ENCODE data around the gene CECR2. TPM values are rescaled to one million over a fixed set of nuclear protein-coding genes. Genes with fewer than 3 reads are reported as not detected.
A peak's percentile ranks its signal among the peaks of the same experiment; 100 is the strongest.

Gene CECR2
- total RNA-seq, 1 donor from 2014 or later: 25.3 TPM

DNA sequence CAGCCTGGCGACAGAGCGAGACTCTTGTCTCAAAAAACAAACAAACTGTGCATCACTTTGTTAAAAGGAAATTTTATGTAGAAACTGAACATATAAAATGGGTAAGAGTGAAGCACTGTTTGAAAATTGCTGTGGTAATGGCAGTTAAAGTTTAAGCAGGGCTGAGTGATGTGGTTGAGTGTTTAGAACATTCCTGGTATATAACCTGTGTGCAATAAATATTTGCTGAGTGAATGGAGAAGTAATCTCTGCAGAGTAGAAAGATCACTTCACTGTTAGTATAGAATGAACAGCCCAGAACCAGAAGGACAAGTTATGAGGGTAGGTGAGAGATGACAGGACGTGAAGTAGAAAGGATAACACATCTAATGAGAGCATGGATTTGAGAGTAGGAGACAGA lies 27.3 kb downstream of the CECR2 start:
- H3K9me3 Mint-ChIP-seq: peaks cover 5% of the 10 kb centered on the region
- H3K27me3 Mint-ChIP-seq: no peaks in the 10 kb centered on the region
- TF ChIP-seq, protein P1, sequence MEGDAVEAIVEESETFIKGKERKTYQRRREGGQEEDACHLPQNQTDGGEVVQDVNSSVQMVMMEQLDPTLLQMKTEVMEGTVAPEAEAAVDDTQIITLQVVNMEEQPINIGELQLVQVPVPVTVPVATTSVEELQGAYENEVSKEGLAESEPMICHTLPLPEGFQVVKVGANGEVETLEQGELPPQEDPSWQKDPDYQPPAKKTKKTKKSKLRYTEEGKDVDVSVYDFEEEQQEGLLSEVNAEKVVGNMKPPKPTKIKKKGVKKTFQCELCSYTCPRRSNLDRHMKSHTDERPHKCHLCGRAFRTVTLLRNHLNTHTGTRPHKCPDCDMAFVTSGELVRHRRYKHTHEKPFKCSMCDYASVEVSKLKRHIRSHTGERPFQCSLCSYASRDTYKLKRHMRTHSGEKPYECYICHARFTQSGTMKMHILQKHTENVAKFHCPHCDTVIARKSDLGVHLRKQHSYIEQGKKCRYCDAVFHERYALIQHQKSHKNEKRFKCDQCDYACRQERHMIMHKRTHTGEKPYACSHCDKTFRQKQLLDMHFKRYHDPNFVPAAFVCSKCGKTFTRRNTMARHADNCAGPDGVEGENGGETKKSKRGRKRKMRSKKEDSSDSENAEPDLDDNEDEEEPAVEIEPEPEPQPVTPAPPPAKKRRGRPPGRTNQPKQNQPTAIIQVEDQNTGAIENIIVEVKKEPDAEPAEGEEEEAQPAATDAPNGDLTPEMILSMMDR (conservative IDR thresholded peaks at IDR 0.05): no peak
- peaks cover 10% of the 10 kb centered on the region for H3K4me1 Mint-ChIP-seq (ENCODE audit: unreplicated experiment)
- peak overlapping the region; percentile 4 for H3K4me3 Mint-ChIP-seq
- no peak for DNase-seq (ENCODE audit: extremely low spot score, unreplicated experiment)
- peaks cover 8% of the 10 kb centered on the region for H3K36me3 Mint-ChIP-seq
- H3K27ac Mint-ChIP-seq: peak overlapping the region; percentile 72

DNA sequence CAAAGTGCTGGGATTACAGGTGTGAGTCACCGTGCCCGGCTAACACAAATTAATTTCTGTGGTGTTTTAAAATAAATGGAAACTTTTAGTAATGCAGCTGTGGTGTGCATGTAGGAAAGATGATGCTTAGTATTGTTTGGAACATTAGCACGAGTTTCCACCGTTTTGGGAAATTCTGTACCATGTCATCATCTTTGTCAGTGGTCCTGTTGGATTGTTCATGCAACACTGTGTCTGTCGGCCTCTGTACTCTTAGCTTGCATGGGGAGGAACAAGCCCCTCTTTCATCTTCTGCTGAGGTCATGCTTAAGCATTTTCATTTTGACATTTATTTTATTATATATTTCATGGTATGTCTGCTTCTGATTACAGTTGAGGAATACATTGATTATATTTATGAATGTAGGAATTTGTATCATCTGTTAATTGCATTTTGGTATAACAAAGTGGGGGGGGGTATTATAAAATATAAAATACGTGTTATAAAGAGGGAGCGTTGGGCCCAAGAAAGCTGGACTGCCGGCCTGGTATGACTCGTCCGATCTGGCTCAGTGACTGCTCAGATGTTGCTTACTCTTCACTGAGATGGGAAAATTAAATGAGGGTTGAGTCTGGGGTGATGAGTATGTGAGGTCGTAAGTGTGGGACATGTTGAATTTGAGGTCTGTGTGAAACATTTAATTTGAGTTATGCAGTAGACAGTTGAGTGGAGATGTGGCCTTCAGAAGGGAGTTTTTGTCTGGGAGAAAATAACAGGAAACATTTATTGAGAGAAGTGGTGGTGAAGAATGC lies 28.7 kb downstream of the CECR2 start:
- TF ChIP-seq, protein P1 (conservative IDR thresholded peaks at IDR 0.05): no peak
- no peak overlapping the region for H3K4me3 Mint-ChIP-seq
- peaks cover 11% of the 10 kb centered on the region for H3K4me1 Mint-ChIP-seq (ENCODE audit: unreplicated experiment)
- H3K27ac Mint-ChIP-seq: no peak overlapping the region
- peaks cover 5% of the 10 kb centered on the region for H3K9me3 Mint-ChIP-seq
- no peaks in the 10 kb centered on the region for H3K27me3 Mint-ChIP-seq
- DNase-seq (ENCODE audit: extremely low spot score, unreplicated experiment): no peak
- H3K36me3 Mint-ChIP-seq: peaks cover 8% of the 10 kb centered on the region

DNA sequence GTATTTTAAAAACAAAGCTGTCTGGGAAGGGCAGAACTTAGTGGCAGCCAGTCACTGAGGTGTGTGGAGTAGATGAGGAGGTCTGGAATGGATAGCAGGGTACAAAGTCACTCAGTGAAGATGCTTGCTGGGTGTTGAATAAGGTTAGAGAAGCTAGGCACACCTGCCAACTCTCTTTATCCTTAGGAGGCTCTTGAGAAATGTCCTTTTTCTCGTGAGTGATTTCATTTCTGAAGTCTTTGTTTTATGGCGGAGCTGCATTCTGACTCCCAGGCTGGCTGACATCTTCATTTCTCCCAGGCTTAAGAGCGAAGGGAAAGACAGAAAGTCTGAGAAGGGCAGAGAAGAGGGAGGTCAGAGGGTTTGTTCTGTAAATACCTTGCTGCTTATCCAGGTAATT lies 31.0 kb downstream of the CECR2 start:
- Mint-ChIP-seq H3K4me1 (ENCODE audit: unreplicated experiment) (peaks cover 15% of the 10 kb centered on the region), H3K27ac (no peak overlapping the region), H3K36me3 (peaks cover 11% of the 10 kb centered on the region), H3K9me3 (peaks cover 5% of the 10 kb centered on the region), H3K4me3 (no peak overlapping the region), H3K27me3 (no peaks in the 10 kb centered on the region)
- TF ChIP-seq, protein P1 (conservative IDR thresholded peaks at IDR 0.05): no peak
- DNase-seq (ENCODE audit: extremely low spot score, unreplicated experiment): no peak

DNA sequence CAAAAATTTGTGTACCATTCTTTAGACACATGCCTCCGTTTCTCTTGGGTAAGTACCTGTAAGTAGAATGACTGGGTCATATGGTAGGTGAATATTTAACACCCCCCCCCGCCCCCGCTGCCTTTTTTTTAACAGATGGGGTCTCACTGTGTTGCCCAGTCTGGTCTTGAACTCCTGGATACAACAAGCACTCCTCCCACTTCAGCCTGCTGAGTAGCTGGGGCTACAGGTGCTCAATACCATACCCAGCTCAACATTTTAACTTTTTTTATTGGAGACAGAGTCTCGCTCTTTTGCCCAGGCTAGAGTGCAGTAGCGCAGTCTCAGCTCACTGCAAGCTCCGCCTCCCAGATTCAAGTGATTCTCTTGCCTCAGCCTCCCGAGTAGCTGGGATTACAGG lies 32.5 kb downstream of the CECR2 start:
- no peak overlapping the region for H3K4me3 Mint-ChIP-seq
- no peak for DNase-seq (ENCODE audit: extremely low spot score, unreplicated experiment)
- TF ChIP-seq, protein P1 (conservative IDR thresholded peaks at IDR 0.05): no peak
- H3K36me3 Mint-ChIP-seq: peaks cover 8% of the 10 kb centered on the region
- H3K4me1 Mint-ChIP-seq (ENCODE audit: unreplicated experiment): peaks cover 11% of the 10 kb centered on the region
- peaks cover 2% of the 10 kb centered on the region for H3K9me3 Mint-ChIP-seq
- H3K27me3 Mint-ChIP-seq: no peaks in the 10 kb centered on the region
- H3K27ac Mint-ChIP-seq: no peak overlapping the region

DNA sequence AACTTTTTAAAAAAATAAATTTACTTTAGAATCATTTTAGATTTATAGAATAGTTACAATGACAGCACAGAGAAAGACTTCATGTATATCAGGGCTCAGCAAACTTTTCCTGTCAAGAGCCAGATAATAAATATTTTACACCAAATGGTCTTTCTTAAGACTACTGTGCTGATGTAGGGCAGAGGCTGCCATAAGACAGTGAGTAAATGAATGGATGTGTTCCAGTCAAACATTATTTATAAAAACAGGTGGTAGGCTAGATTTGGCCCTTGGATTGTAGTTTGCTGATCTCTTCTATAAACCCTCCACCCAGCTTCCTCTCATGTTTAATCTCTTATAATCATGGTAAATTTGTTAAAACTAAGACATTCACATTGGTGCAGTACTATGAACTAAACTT lies 33.0 kb downstream of the CECR2 start:
- H3K4me1 Mint-ChIP-seq (ENCODE audit: unreplicated experiment): peaks cover 9% of the 10 kb centered on the region
- H3K27me3 Mint-ChIP-seq: no peaks in the 10 kb centered on the region
- no peak overlapping the region for H3K4me3 Mint-ChIP-seq
- H3K9me3 Mint-ChIP-seq: no peaks in the 10 kb centered on the region
- TF ChIP-seq, protein P1 (conservative IDR thresholded peaks at IDR 0.05): no peak
- H3K27ac Mint-ChIP-seq: no peak overlapping the region
- no peak for DNase-seq (ENCODE audit: extremely low spot score, unreplicated experiment)
- peaks cover 7% of the 10 kb centered on the region for H3K36me3 Mint-ChIP-seq

All from type B pancreatic cell (in vitro differentiated cells).